ENCODE measurements around the gene APOL5.

DNA sequence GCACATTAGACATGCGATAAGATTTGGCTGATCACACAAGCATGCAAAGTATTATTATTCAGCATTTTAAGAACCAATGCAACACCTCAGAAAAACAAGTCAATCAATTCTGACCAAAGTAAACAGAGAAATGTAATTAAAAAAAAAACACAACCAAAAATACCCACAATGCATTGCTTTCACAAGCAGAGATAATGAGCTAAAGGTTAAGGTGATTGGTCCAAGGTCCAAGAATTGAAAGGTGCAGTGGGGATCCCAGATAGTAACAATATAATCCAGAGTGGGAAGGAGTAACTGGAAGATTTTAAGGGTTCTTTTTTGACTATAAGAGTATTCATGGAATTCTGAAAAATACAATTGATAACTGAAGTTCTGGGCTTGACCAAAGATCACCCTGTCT lies 39.0 kb downstream of the APOL5 start:
- TF ChIP-seq POLR2AphosphoS5 (IDR thresholded peaks at IDR 0.05; ENCODE audit: low read depth) (no peak), GABPA (IDR thresholded peaks at IDR 0.05; ENCODE audit: low read depth) (no peak)
- TF ChIP-seq, protein P1, sequence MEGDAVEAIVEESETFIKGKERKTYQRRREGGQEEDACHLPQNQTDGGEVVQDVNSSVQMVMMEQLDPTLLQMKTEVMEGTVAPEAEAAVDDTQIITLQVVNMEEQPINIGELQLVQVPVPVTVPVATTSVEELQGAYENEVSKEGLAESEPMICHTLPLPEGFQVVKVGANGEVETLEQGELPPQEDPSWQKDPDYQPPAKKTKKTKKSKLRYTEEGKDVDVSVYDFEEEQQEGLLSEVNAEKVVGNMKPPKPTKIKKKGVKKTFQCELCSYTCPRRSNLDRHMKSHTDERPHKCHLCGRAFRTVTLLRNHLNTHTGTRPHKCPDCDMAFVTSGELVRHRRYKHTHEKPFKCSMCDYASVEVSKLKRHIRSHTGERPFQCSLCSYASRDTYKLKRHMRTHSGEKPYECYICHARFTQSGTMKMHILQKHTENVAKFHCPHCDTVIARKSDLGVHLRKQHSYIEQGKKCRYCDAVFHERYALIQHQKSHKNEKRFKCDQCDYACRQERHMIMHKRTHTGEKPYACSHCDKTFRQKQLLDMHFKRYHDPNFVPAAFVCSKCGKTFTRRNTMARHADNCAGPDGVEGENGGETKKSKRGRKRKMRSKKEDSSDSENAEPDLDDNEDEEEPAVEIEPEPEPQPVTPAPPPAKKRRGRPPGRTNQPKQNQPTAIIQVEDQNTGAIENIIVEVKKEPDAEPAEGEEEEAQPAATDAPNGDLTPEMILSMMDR (IDR thresholded peaks at IDR 0.05; ENCODE audit: insufficient read depth, low read length) = no peak

Data from HL-60 (cell line).